Forelimb muscle (tissue), 1 donor: ENCODE results near the gene PPFIBP1. TPM values are rescaled to one million over a fixed set of nuclear protein-coding genes. Genes with fewer than 3 reads are reported as not detected.
"Not testable (repeated sequence)": the region's sequence is repeated elsewhere in the genome, so short reads cannot be mapped to it uniquely, and the experiment has no call there.

Experiments
- DNase-seq: peaks from one replicate; pipeline ENCODE4 v3.0.0-alpha.2; 2013; ENCODE audit warnings: low read depth
- polyA plus RNA-seq: library from polyadenylated mRNA; unstranded; fragments of 120-200 nt; gene quantifications from one replicate; pipeline ENCODE4 v1.2.1, GENCODE V29; 2013; ENCODE audit not compliant: insufficient read length

The PPFIBP1 gene
- polyA plus RNA-seq, 1 donor: 28.1 TPM

DNA sequence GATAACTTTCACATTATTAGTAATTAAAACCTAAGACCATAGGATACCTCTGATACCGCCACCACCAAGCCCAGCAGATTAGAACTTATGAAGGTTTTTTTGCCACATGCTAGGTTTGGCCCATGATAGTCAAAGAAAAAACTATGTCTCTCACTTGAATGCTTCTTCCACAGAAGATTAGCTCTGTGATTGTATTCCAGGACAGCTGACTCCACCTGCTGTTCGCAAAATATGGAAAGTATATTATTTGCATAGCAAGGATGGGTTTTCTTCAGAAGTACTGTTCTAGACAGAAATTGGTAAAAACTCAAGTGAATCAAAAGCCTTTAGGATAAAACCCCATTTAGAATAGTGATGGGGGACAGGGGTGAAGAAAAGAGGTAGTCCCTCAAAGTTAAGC lies 42.2 kb downstream of the PPFIBP1 start:
- DNase-seq: no peak

DNA sequence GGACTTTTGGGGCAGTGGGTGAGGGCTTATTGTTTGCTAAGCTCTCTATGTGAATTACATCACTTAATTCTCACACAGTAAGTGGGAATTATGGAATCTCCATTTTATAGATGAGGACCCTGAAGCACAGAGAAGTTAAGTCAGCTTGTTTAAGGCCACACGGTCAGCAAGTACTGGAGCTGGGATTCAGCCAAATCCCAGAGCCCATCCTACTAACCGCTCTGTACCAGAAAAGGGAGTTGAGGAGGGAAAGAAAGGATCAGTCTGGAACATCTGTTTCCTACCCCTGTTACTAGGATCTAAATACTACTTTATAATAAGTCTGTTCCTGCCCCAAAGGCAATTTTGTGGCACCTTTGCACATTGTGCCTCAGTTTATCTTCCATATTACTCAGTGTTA lies 42.6 kb downstream of the PPFIBP1 start:
- no peak for DNase-seq

DNA sequence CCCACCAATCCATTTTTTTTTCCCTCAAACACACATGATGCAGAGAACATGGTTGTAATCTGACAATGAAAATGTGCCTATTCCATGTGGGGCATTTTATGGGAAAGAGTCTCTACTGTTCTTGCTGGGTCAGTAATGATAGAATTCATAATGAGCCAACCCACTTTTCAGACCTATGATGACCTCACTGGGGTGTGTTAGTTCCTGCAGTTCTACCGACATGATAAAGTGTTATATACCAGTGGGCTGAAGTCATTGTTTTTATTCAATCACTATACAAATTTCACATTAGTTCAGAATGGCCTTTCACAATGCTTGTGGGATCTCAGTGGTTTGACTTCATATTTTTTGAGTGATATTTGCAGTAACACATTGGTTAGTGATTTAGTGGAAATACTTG lies 47.5 kb downstream of the PPFIBP1 start:
- DNase-seq: no peak

DNA sequence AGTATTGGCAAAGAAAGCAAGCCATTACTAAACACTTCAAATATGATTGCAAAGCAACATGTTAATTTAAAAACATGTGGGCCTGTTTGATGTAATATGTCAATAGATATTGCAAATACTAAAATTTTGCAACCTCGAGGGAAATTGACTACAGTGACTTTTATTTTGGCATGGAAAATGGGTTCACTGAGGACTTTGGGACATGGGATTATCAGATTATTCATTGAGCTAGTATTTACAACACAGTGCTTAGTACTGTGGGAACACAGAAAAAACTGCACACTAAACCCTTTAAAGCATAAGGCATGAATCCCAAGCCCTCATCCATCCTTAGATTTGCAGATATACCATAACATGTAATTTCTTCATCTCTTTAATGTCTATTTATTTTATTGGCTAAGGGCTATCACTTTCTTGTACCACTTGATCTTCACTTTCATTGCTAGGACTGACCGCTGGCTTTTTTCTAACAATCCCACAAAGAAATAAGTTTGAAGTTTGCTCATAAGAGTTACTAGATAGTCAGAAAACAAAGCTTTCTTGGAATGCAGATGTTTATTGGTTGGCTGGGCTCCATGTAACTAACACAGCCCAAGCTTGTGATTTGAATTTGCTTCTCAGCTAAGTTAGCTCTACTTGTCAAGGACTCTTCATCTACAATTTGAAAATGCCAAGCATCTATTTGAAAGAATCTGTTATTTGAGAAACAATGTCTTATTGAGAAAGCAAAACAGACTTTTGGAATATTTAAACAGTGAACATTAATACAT lies 48.7 kb downstream of the PPFIBP1 start:
- DNase-seq: no peak

DNA sequence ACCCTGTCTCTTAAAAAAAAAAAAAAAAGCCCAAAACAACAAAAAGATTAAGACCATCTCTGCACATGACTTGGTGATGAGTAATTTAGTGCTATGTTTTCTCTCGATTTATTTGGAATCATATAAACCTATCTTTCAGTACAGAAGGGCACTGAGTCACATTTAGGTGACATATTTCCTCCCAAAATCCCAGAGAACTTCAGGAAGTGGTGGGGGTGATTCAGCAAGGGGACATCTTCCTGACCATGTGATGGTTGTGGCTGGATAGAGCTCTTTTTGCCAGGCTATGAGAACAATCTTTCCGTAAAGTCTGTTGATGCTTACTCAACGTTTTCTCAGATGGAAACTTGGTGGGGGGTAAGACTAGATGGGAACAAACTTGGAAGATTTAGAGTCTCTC lies 50.0 kb downstream of the PPFIBP1 start:
- DNase-seq: no peak

DNA sequence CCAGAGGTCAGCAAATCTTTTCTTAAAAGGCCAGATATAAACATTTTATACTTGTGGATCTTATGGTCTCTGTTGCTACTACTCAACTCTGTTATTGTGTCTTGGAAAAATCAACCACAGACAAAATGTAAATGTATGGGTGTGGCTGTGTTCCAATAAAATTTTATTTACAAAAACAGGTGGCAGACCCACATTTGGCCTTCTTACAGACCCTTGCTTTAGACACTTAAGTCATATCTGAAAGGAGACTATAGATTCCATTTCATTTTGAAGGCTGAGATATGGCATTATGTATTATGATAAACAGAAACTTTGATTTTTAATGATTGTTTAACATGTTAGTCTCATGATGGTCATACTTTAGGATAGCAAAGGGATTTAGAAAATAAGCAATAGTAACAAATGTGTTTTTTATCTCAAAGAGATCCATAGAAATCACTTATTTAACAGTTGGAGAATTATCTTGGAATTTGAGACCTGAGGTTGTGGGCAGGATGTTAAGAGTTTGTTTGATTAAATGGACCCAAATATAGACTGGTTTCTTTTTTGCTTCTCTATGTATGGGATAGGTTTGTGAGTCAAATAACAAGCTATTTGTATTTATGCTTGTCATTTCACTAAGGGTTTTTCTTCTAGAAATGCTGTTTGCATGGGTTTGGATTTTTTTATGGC lies 51.2 kb downstream of the PPFIBP1 start:
- no peak for DNase-seq

DNA sequence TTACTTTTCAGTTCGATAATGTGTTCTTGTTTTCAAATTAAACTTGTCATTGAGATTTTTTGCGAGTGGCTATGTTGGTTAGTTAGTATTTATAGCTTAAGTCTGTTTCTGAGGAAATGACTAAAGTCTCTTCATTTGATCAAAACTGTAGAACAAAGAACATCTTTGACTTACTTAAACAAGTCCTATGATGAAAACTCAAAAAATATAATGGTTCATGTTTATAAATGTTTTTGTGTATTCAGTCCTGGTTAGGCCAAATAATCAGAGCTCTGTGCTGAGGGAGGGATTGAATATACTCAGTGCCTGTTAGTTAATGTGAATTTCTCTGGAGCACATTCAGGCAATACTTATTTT lies 51.7 kb downstream of the PPFIBP1 start:
- DNase-seq: no peak

DNA sequence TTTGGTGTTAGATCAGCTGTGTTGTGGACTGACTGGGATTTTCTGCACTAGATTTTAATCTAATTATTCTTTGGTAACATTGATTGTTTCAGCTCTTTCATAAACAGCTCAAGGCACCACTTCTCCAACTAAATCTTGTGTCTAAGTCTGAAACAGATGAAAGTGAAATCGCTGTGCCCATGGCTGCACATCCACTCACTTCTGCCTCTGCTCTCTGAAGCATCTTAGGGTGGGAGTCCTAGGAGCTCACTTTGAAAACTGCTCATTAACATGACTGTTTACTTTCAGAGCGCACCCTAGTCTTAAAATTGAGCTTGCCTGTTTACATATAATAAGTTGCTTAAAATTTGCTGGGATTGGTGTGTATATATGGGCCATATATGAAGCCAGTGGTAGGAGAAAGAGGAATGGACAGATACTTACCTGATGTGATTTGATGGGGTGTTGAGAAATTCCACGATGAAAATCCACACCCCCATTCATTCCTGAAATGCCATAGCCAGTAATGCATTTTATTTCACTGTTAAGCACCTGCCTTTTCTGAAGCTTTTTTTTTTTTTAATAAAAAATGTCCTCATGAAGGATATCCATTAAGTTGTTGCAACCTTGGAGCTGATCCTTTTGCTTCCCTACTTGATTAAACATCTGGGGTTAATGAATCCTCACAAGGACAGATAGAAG lies 52.8 kb downstream of the PPFIBP1 start:
- no peak for DNase-seq

DNA sequence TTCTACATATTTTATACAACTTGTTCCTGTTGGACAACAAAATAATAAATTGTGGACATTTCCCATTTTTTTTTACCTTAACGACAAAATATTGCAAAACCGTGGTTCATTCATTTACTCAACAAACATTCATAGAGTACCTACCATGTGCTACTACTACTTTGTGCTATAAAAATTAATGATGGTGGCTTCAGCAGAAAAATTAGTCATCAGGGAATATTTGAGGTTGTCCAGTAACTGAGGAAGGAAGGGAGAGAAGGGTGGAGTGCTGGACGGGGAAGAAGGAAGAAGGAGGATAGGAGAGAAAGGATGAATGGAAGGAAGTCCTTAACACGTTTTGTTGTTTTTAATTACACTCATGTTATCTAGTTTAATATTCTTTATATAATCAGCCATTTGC lies 53.7 kb downstream of the PPFIBP1 start:
- DNase-seq: no peak

DNA sequence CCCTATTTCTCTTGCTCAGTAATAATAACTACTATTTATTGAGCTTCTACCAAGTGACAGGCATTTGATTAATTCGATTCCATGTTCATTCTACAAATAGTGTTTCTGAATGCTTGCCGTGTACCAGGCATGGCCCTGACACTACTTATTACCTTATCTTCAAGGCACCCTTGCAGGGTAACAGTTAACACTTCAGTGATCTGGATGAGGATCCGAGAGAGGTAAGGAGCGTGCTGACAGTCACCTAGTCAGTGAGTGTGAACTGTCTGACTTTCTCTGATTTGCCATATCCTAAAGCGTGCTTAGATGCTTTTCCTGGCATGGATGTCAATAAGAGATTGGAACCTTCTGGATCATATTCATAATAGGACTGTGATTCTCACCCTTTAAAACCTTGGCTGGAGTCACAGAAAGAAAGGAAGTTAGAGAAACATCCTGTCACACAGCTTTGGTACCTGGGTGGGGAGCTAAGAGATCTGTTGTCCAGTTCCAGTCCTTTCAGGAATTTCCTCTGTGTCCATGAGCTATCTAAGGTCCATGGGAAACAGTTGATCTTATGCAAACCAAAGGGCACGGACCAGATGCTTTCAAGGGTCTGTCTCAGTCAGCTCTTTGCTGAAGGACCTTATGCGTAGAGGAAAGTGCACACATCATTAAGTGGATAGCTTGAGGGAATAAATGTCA lies 54.8 kb downstream of the PPFIBP1 start:
- DNase-seq: no peak

DNA sequence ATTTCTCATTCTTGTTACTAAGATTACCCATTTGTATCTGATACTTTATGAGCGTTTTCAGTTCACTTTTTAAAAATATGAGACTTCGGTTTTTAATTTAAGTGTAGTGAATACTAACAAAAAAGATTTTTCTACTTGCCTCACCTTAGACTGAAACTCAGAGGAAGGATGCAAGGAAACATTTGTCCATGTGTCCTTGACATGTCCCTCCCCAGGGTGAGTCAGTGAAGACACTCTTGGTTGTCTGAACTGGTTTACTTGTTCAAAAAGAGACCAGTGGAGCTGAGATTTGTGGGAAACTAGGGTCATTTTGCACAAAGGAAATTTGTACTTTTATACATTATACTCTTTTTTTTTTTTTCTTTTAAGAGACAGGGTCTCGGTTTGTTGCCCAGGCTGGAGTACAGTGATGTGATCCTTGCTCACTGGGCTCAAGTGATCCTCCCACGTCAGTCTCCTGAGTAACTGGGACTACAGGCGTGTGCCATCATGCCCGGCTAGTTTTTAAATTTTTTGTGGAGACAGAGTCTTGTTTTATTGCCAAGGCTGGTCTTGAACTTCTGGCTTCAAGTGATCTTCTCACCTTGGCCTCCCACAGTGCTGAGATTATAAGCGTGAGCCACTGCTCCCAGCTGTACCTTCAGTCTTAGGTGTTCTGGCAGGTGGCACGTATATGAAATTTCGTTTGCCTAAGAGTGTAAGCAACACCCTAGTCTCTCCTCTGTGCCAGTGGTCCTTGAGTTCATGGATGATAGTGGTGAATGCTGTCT lies 56.7 kb downstream of the PPFIBP1 start:
- DNase-seq: no peak

DNA sequence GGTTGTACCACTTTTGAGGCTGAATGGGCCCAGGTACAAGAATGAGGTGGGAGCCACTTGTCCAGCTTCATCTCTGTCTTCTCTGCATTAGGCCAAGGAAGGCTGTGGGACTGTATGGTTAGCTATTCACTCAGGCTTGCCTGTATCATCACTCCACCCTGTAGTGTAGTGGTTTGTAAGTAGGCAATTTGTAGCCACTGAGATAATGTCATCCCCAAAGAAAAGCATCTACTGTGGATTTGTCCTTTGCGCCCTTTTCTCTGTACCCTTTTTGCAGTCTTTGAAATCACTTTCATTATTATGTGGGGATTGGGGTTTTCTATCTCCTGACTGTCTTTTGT lies 57.3 kb downstream of the PPFIBP1 start:
- DNase-seq: not testable (repeated sequence)

DNA sequence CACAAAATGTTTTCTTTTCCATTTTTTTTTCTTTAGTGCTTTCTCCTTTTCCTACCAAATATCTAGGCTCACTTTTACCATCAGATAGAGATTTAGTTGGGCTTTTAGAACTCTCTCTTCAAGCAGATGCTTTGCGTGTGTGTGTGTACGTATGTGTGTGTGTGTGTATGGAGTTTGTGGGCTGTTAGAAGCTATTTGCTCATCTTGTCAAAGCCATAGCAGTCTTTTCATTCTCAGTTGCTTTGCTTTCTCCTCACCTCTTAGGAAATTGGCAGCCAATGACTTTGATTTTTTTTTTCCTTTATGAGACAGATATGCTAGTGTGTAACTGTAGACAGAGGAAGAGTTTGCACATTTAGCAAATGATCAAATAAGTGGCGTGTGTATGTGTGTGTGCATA lies 57.8 kb downstream of the PPFIBP1 start:
- DNase-seq: not testable (repeated sequence)

DNA sequence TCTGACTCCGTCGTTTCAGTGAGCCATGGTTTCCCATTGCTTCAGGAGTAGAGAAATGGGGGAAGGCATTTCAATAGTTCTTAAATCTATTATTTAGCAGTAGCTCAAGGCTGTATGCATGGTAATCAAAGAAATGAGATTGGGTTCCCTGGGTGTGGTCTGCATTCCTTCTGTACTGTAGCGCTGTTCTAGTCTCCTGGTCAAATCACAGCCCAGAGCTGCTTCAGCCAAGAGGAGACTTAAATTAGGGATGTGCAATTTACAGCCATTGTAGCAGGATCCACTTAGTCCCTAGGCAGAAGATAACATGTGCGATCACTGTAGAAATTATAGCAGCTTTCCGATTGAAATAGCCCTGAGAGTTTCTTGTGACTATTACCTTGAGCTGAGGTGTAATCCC lies 58.4 kb downstream of the PPFIBP1 start:
- not testable (repeated sequence) for DNase-seq

DNA sequence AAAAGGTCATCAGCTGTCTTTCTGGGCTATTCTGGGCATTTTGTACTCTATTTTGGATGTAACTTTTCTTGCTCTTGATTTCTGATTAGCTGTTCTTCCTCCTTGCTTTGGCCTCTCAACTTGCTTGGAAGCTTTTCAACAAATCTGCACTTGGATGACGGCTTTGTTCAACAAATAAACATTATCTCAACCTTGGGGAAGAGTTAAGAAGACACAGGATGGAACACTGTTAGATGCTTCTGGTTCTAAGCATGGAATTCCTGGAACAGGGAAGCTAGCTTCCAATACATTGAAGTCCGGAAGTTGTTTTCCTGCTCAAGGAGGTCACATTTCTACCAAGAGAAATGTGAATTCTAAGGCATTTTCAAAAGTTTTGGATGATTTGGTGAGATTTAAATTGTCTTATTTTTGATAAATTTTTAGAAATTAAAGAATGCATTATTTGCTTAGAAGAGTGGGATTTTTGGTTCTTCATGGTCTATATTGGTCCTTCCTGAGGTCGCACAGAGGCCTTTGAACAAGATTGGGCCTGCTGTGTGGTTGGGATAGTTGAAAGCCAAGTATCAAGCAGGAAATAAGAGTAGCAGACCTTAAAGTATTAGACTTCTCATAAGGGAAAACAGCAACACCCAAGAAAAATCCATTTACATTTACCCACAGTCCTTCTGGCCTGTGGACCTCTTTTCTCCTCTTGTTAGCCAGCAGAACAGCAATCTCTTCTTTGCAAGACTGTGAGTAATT lies 59.2 kb downstream of the PPFIBP1 start:
- DNase-seq: peak; percentile 46

DNA sequence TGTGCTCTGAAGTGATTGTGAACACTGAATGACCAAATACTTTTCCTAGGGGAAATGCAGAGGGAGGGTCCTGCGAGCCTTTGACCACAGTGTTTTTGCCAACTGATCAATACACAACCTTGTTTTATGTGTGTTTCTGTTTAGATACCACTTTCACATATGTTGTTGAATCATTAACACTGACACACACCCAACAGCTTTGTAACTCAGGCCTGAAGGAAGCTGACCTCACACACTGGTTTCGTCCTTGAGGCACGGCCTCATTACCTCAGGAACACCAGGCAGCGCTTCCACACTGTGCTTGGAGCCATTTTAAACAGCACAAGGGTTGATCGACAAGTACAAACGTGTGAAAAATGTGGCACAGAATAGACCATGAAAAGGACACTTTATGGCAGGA lies 60.0 kb downstream of the PPFIBP1 start:
- no peak for DNase-seq

DNA sequence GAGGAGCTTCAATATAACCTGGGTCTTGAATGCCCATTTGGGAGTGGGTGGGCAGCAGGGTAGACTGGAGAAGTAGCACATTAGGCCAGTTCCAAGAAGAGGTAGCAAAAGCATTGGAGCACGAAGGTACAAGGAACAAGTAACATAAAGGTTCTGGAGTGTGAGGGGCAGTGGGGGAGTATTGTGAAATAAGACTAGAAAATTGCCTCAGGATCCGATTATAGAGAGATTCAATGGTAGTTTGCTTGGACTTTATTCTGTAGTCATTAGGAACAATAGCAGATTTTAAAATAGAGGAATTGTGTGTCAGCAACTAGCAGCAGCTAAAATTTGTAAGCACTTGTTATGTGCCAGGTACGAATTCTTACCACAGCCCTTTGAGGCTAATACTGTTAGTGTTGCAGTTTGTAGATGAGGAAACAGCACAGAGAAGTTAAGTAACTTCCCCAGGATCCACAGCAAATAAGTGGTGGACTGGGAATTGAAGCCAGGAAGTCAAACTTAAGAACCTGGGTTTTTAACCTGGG lies 61.8 kb downstream of the PPFIBP1 start:
- no peak for DNase-seq

DNA sequence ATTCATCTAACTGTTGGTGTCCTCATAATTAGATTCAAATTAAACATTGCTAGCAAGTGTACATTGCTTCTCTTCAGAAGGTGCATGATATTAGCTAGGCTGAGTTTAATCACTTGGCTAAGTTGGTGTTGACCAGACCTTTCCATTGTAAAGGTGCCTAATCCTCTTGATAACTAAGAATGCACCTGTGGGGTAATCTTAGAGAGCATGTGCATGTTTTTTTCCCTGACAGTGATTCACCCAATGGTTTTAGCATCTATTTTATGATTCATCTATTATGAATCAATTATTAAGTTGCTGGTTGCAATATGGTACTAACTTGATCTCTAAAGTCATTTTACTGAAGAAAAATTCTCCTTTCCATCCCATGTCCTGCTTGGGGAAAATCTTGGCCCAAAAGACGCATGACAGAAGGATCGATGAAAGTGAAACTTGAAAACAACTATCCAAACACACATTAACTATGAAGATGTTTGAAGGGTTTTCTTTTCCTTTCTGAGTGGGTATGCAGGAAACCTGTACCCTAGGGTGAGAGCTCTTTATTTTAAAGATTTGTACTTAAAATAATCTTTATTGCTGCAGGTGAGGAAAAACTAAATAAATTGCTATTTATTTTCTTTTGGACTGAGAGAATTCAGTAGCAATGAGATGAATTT lies 64.2 kb downstream of the PPFIBP1 start:
- DNase-seq: not testable (repeated sequence)

DNA sequence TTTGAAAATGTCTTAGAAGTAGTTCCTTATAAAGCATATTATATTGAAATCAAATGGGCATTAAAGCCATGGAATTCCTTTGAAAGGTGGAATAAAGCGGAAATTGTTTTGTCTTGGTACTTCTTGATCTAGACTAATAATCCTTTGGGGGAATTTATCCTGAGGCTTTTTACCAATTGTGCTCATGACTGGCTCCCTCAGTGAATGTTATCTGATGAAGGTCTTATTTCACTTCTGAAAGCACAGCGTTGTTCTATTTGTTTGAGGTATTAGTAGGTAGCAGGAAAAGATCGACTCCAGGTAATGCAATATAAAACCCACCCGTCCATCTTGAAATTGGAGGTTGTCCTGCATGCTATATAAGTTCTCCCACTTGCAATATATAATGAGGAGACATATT lies 64.8 kb downstream of the PPFIBP1 start:
- DNase-seq: no peak

DNA sequence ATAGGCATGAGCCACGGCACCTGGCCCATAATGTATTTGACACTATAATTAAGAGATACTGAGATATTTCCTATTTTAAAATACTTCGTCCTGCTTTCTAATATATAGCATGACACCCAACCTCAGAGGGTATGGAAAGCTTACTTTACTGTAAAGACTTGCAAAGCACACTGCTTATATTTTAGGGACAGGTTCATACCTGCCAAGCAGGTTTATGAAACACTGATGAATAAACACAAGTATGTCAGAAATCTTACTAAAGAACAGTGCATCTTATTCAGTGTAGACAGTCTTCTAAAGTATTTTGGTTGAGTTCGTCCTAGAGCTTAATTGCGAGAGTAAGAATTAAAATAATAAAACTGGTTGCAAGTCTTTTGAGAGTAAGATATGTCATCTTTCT lies 65.4 kb downstream of the PPFIBP1 start:
- DNase-seq: no peak
